Stimulated activated CD4-positive, alpha-beta T cell treated with anti-CD3 and anti-CD28 coated beads, Interleukin-4, amount 100 ng/mL, for 4 hours (primary cell): ENCODE results near the gene DOK6.
"Not testable (repeated sequence)": the region's sequence is repeated elsewhere in the genome, so short reads cannot be mapped to it uniquely, and the experiment has no call there.

Source experiments
- DNase-seq, 2 experiments: peaks; one replicate each; pipeline ENCODE4 v3.0.0-alpha.2; 2020

The DOK6 gene

GRCh38 chr18:69628774-69629359 lies 228.2 kb downstream of the DOK6 start:
- DNase-seq = no peak

GRCh38 chr18:69631281-69631680 lies 230.6 kb downstream of the DOK6 start:
- no peak for DNase-seq

- no peak for DNase-seq
Observed at GRCh38 chr18:69635482-69635881, 234.8 kb downstream of the DOK6 start.

- peak in 1 of 2 experiments; percentile 0 for DNase-seq
Observed at GRCh38 chr18:69636529-69637301, 236.0 kb downstream of the DOK6 start.

DNA sequence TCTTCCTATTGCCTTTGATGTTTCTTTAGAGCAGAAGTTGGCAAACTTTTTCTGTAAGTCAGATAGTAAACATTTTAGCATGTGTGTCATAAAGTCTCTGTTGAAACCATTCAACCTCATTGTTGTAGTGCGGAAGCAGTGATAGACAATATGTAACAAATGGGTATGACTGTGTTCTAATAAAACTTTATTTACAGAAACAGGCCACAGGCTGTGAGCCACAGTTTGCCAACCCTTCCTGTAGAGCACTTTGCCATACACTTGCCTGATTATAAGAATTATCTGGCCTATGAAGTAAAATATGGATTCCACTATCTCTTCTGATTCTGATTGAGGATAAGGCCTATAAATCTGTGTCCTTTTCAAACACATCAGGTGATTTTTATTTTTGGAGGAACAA lies 237.4 kb downstream of the DOK6 start:
- no peak for DNase-seq

GRCh38 chr18:69647702-69648101 lies 247.0 kb downstream of the DOK6 start:
- DNase-seq = no peak

GRCh38 chr18:69648486-69648885 lies 247.8 kb downstream of the DOK6 start:
- no peak for DNase-seq

DNA sequence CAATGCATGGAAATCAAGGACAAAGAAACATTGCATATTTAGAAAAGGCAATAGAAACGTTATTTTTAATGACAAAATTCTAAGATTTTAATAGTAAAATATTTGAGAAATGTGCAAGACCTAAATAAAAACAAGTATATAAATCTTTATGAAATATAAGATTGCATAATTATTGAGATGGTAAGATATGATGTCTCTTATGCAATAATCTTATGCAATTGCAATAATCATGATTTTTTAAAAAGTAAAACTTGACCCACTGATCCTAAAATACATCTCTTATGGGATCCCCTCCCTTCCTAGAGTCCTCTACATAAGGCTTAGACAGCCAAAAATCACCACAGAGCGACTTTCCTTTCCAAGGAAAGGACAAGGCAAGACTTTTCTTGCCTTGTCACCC lies 249.0 kb downstream of the DOK6 start:
- DNase-seq = no peak

DNA sequence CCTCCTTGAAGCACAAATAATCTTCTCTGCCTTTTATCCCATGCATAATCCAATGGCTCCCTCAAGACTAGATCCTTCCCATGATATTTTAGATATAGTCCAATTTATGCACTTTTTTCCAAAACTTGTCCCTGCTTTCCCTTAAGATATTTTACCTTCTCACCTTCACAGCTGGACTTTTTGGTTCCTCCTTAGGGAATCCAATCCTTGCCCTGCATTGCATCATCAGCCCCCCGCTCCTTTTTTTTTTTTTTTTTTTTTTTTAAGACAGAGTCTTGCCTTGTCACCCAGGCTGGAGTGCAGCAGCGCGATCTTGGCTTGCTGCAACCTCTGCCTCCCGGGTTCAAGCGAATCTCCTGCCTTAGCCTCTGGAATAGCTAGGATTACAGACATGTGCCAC lies 250.6 kb downstream of the DOK6 start:
- no peak for DNase-seq

GRCh38 chr18:69655816-69656215 lies 255.1 kb downstream of the DOK6 start:
- no peak for DNase-seq

DNA sequence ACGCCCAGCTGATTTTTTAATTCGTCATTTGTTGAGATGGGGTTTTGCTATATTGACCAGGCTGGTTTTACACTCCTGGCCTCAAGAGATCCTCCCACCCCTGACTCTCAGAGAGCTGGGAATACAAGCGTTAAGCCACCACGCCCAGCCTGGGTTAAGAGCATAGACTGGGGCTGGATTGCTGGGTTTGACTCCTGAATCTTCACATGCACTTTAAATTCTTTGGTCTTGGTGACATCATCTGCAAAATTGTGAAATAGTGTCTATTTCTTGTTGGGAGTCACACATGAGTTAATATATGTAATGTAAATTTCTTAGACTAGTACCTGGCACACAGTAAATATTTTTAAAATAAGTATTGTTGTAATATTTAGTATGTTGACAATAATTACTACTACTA lies 257.4 kb downstream of the DOK6 start:
- no peak for DNase-seq

- no peak for DNase-seq
Observed at GRCh38 chr18:69658685-69659084, 258.0 kb downstream of the DOK6 start.

- DNase-seq = no peak
Observed at GRCh38 chr18:69659142-69659651, 258.5 kb downstream of the DOK6 start.

GRCh38 chr18:69662090-69662489 lies 261.4 kb downstream of the DOK6 start:
- not testable (repeated sequence) for DNase-seq

- no peak for DNase-seq
Observed at GRCh38 chr18:69664399-69664798, 263.7 kb downstream of the DOK6 start.

- DNase-seq = no peak
Observed at GRCh38 chr18:69674292-69674877, 273.7 kb downstream of the DOK6 start.

DNA sequence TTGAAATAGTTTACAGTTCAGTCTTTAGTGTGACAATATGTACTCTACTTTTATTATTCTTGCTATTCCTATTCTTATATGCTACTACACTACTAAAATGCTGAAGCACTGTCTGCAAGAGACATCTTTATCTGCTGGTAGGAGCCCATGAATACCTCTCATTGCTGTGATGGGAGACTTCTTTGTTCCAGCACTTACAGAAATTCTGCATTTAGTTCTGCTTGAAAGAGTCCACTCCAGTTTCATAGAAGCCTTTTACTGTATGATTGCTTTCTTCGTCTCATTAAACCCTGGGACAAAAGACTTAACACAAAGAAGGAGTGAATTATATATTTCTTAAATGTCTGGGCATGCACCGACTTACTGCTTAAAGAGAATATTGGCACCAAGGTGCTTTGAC lies 274.3 kb downstream of the DOK6 start:
- no peak for DNase-seq

DNA sequence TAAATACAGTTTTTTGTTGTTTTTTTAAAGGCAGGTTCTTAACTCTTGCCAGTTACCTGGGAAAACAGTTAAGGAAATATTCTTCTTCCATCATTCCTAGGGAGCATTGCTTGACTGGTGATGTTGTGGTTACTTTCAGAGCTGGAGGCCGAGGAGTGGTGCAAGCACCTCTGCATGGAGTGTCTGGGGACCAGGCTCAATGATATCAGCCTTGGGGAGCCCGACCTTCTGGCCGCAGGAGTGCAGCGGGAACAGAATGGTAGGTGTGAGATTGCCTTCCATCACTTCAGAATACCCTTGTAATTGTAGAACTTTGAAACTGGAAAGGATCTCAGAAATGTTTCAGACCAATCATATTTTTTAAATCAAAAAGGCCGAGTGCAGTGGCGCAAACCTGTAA lies 276.9 kb downstream of the DOK6 start:
- DNase-seq = no peak

DNA sequence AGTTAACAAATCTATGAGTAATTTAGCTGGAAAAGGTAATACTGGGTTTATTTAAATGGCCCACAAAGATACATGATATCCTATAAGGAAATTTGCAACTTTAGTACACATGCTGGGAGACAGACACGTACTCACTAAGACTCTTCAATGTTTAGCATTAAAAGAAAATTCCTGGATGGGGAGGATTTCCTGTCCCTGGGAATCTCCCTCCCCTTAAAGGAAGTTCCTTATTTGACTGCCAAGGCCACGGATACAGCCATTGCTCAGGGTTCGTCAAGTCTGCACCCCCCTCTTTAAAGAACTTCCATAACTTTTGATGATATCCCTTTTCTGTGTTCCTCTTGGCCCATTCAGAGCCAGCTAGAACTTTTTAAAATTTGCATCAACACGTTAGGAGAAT lies 279.4 kb downstream of the DOK6 start:
- no peak for DNase-seq

GRCh38 chr18:69683176-69683575 lies 282.5 kb downstream of the DOK6 start:
- no peak for DNase-seq

GRCh38 chr18:69684789-69685188 lies 284.1 kb downstream of the DOK6 start:
- DNase-seq = no peak

DNA sequence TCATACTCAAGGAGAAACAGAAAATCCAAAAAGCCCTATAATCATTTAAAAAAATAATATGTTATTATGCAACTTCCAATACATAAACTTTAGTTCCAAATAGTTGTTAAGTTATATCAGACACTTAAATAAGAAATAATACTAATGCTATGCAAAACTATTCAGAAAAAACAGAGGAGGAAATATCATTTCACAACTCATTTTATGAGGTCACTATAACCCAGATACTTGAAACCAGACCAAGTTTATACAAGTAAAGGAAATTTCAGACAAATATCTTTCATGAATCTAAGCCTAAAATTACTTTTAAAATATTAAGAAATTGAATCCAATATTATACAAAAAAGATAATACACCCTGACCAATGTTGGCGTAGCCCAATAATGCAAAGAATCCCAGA lies 286.2 kb downstream of the DOK6 start:
- DNase-seq = no peak

DNA sequence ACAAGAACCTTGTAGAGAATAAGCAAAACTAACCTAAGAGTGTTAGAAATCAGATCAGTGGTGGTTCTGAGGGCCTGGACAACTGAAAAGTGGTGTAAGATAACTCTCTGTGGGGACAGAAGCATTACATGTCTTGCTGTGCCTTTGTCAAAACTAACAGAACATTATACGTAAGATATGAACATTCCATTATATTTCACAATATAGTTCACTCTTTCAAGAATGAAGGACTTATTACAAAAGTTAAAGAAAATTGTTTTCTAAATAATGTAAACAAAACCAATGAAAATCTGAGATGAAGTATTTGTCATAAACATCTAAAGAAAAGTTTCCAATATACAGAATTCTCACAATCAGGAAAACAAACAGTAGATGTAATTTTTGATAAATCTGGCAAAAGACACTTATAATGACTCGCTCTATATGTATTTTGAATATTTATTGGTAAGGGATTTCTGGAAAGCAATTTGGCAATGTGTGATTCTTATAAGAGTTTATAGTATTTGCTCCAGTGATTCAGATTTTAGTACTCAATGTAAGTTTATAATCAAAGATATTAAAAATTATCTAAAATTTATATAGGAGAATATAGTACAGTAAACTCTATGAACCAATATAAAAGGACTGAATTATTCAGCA lies 288.6 kb downstream of the DOK6 start:
- DNase-seq = no peak
